Uterus (tissue), 2 donors: ENCODE data around the gene DMXL1.

Experiments used
- CTCF ChIP-seq, 4 experiments: fragments of 200-600 bp in 2 of 4; fragments of 450-650 bp in 2 of 4; sonication (generic) in 2 of 4; IDR thresholded peaks; one replicate each; pipeline ENCODE4 v1.5.1; 2016 to 2019; ENCODE audit warnings: antibody characterized with exemption in 4 of 4, mild to moderate bottlenecking in 2 of 4, moderate library complexity in 1 of 4
- POLR2A ChIP-seq, 2 donors: fragments of 450-650 bp; IDR thresholded peaks; one replicate each; pipeline ENCODE4 v1.6.1; 2016; ENCODE audit warnings: antibody characterized with exemption in 2 of 2, mild to moderate bottlenecking in 1 of 2, moderate library complexity in 1 of 2

DNA sequence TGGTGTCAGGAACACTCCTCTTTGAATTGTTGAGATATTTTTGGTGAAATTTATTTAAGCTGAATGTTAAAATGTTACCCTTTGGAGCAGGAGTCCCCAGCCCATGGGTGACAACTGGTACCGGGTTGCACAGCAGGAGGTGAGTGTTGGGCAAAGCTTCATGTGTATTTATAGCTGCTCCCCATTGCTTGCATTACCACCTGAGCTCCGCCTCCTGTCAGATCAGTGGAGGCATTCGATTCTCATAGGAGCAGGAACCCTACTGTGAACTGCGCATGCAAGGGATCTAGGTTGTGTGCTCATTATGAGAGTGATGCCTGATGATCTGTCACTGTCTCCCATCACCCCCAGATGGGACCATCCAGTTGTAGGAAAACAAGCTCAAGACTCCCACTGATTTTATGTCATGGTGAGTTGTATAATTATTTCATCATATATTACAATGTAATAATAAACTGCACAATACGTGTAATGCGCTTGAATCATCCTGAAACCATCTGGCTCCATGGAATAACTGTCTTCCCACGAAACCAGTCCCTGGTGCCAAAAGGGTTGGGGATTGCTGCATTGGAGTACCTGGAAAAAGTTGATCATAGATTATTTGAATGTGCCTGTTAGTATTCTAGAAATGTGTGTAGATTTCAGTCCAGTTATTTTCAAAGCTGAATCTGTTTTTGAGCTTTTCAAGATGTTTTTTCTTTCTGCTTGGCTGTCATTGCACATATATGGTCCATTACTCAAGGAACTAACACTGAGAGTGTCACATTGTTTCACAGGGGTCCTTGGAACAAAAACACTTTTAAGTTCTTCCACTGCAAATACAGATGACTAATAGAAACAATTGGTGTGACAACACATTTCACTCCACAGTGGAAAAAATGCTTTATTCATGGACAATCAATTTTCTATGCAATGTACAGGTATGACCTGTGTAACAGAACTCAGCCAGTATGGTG is 180.3 kb downstream of the DMXL1 start:
- TF ChIP-seq CTCF (IDR thresholded peaks at IDR 0.05) (no peak), POLR2A (IDR thresholded peaks at IDR 0.05) (no peak)
